ENCODE measurements around the gene TIMM23. TPM values are rescaled to one million over a fixed set of nuclear protein-coding genes. Genes with fewer than 3 reads are reported as not detected.
"Not testable (repeated sequence)": the region's sequence is repeated elsewhere in the genome, so short reads cannot be mapped to it uniquely, and the experiment has no call there.

TIMM23 gene
- total RNA-seq, 1 experiment from 2014 or later: 85.2 TPM

GRCh38 chr10:45954367-45954766, 17.9 kb upstream of the TIMM23 start:
- H3K4me3 Mint-ChIP-seq (ENCODE audit: unreplicated experiment); H3K4me1 Mint-ChIP-seq (ENCODE audit: insufficient read depth, unreplicated experiment); BruUV-seq (replicated peaks); H3K27ac Mint-ChIP-seq (ENCODE audit: low read depth, unreplicated experiment); H3K9me3 Mint-ChIP-seq (ENCODE audit: unreplicated experiment); intact Hi-C loops (cut with micrococcal nuclease); H3K27me3 Mint-ChIP-seq (ENCODE audit: insufficient read depth, unreplicated experiment); POLR2A ChIA-PET; CTCF ChIA-PET; DNase-seq (ENCODE audit: unreplicated experiment): not testable (repeated sequence)
- peaks cover 14% of the 10 kb centered on the region for H3K36me3 Mint-ChIP-seq (ENCODE audit: insufficient read depth, unreplicated experiment)

DNA sequence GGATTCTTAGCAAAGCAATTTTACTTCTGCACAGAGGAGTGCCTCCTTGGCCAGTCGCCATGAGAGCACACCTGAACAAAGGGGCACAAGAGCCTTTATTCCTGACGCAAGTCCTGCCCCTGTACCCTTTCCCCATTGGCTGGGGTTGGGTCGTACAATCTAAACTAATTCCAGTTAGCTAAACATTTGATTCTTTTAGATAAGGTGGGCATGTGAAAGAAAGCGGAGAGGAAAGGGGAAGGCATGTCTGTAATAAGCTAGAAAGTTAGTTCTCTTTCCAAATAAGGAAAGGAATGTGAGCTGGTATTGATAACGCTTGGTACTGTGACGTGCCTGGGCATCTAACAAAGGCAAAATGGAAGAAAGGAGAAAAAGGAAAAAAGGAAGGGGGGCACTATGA, 15.7 kb upstream of the TIMM23 start:
- H3K36me3 Mint-ChIP-seq (ENCODE audit: insufficient read depth, unreplicated experiment): peaks cover 14% of the 10 kb centered on the region
- H3K27me3 Mint-ChIP-seq (ENCODE audit: insufficient read depth, unreplicated experiment); POLR2A ChIA-PET; H3K4me3 Mint-ChIP-seq (ENCODE audit: unreplicated experiment); intact Hi-C loops (cut with micrococcal nuclease); BruUV-seq (replicated peaks); DNase-seq (ENCODE audit: unreplicated experiment); H3K4me1 Mint-ChIP-seq (ENCODE audit: insufficient read depth, unreplicated experiment); H3K27ac Mint-ChIP-seq (ENCODE audit: low read depth, unreplicated experiment); CTCF ChIA-PET; H3K9me3 Mint-ChIP-seq (ENCODE audit: unreplicated experiment): not testable (repeated sequence)

DNA sequence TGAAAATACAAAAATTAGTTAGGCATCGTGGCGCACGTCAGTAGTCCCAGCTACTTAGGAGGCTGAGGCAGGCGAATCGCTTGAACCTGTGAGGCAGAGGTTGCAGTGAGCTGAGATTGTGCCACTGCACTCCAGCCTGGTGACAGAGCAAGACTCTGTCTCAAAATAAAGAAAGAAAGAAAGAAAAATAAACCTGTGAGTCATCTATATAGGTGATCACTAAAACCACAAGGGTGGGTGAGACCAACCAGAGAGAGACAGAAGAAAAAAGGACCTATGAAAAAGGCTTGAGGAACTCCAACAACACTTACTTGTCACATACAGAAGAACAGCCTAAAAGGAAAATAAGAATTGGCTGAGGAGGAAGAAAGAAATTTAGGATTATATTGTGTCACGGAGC, 14.4 kb upstream of the TIMM23 start:
- H3K4me1 Mint-ChIP-seq (ENCODE audit: insufficient read depth, unreplicated experiment); H3K9me3 Mint-ChIP-seq (ENCODE audit: unreplicated experiment); DNase-seq (ENCODE audit: unreplicated experiment); H3K27ac Mint-ChIP-seq (ENCODE audit: low read depth, unreplicated experiment); CTCF ChIA-PET; BruUV-seq (replicated peaks); H3K4me3 Mint-ChIP-seq (ENCODE audit: unreplicated experiment); H3K27me3 Mint-ChIP-seq (ENCODE audit: insufficient read depth, unreplicated experiment); POLR2A ChIA-PET; intact Hi-C loops (cut with micrococcal nuclease): not testable (repeated sequence)
- peaks cover 21% of the 10 kb centered on the region for H3K36me3 Mint-ChIP-seq (ENCODE audit: insufficient read depth, unreplicated experiment)

GRCh38 chr10:45962686-45963452, 9.4 kb upstream of the TIMM23 start:
- TSS peak; percentile 68 for BruUV-seq (replicated peaks)
- peaks cover 19% of the 10 kb centered on the region for H3K36me3 Mint-ChIP-seq (ENCODE audit: insufficient read depth, unreplicated experiment)
- not testable (repeated sequence) for H3K27ac Mint-ChIP-seq (ENCODE audit: low read depth, unreplicated experiment)

GRCh38 chr10:45971019-45971418, 1.3 kb upstream of the TIMM23 start:
- POLR2A ChIA-PET: interaction anchor here (2.4 kb wide), 1 partner anchor 58 kb away, joined by 16 read pairs; the partner anchor contains the start of gene NCOA4
- H3K27ac Mint-ChIP-seq (ENCODE audit: low read depth, unreplicated experiment): peak overlapping the region; percentile 96
- H3K9me3 Mint-ChIP-seq (ENCODE audit: unreplicated experiment); DNase-seq (ENCODE audit: unreplicated experiment); intact Hi-C loops (cut with micrococcal nuclease); H3K27me3 Mint-ChIP-seq (ENCODE audit: insufficient read depth, unreplicated experiment); H3K36me3 Mint-ChIP-seq (ENCODE audit: insufficient read depth, unreplicated experiment); CTCF ChIA-PET; BruUV-seq (replicated peaks): not testable (repeated sequence)
- H3K4me3 Mint-ChIP-seq (ENCODE audit: unreplicated experiment): peak overlapping the region; percentile 97
- H3K4me1 Mint-ChIP-seq (ENCODE audit: insufficient read depth, unreplicated experiment): peaks cover 29% of the 10 kb centered on the region

More at GRCh38 chr10:45962686-45963452, 9.4 kb upstream of the TIMM23 start:
- H3K9me3 Mint-ChIP-seq (ENCODE audit: unreplicated experiment); DNase-seq (ENCODE audit: unreplicated experiment); POLR2A ChIA-PET; CTCF ChIA-PET; H3K27me3 Mint-ChIP-seq (ENCODE audit: insufficient read depth, unreplicated experiment); H3K4me3 Mint-ChIP-seq (ENCODE audit: unreplicated experiment); H3K4me1 Mint-ChIP-seq (ENCODE audit: insufficient read depth, unreplicated experiment); intact Hi-C loops (cut with micrococcal nuclease): not testable (repeated sequence)

GRCh38 chr10:45971742-45972105, 565 bp upstream of the TIMM23 start:
- peak overlapping the region; percentile 96 for H3K27ac Mint-ChIP-seq (ENCODE audit: low read depth, unreplicated experiment)
- peak overlapping the region; percentile 97 for H3K4me3 Mint-ChIP-seq (ENCODE audit: unreplicated experiment)
- H3K36me3 Mint-ChIP-seq (ENCODE audit: insufficient read depth, unreplicated experiment); intact Hi-C loops (cut with micrococcal nuclease); DNase-seq (ENCODE audit: unreplicated experiment); BruUV-seq (replicated peaks); H3K9me3 Mint-ChIP-seq (ENCODE audit: unreplicated experiment); CTCF ChIA-PET; H3K27me3 Mint-ChIP-seq (ENCODE audit: insufficient read depth, unreplicated experiment): not testable (repeated sequence)
- POLR2A ChIA-PET: interaction anchor here (0.7 to 2.4 kb wide), 4 partner anchors 15 to 57 kb away, joined by 3 to 16 read pairs (median 4); partner anchors contain the start of gene NCOA4
- peaks cover 24% of the 10 kb centered on the region for H3K4me1 Mint-ChIP-seq (ENCODE audit: insufficient read depth, unreplicated experiment)

GRCh38 chr10:45972813-45973169, 502 bp downstream of the TIMM23 start:
- TSS peak; percentile 66 for BruUV-seq (replicated peaks)
- H3K9me3 Mint-ChIP-seq (ENCODE audit: unreplicated experiment); DNase-seq (ENCODE audit: unreplicated experiment); intact Hi-C loops (cut with micrococcal nuclease); H3K27me3 Mint-ChIP-seq (ENCODE audit: insufficient read depth, unreplicated experiment); H3K36me3 Mint-ChIP-seq (ENCODE audit: insufficient read depth, unreplicated experiment): not testable (repeated sequence)
- ChIA-PET POLR2A (interaction anchor here (1.0 to 2.4 kb wide), 5 partner anchors 14 to 56 kb away, joined by 3 to 16 read pairs (median 3); partner anchors contain the start of gene NCOA4), CTCF (interaction anchor here (0.7 to 1.8 kb wide), 3 partner anchors 49 to 525 kb away, joined by 4 read pairs; no protein-coding TSS in a partner anchor)
- H3K4me3 Mint-ChIP-seq (ENCODE audit: unreplicated experiment): peak overlapping the region; percentile 97
- H3K27ac Mint-ChIP-seq (ENCODE audit: low read depth, unreplicated experiment): peak overlapping the region; percentile 96
- H3K4me1 Mint-ChIP-seq (ENCODE audit: insufficient read depth, unreplicated experiment): peaks cover 22% of the 10 kb centered on the region

GRCh38 chr10:45974041-45974440, 1.8 kb downstream of the TIMM23 start:
- H3K27me3 Mint-ChIP-seq (ENCODE audit: insufficient read depth, unreplicated experiment); BruUV-seq (replicated peaks); H3K9me3 Mint-ChIP-seq (ENCODE audit: unreplicated experiment); POLR2A ChIA-PET; intact Hi-C loops (cut with micrococcal nuclease); DNase-seq (ENCODE audit: unreplicated experiment): not testable (repeated sequence)
- Mint-ChIP-seq H3K4me1 (ENCODE audit: insufficient read depth, unreplicated experiment) (peaks cover 22% of the 10 kb centered on the region), H3K27ac (ENCODE audit: low read depth, unreplicated experiment) (peak overlapping the region; percentile 96), H3K36me3 (ENCODE audit: insufficient read depth, unreplicated experiment) (peaks cover 13% of the 10 kb centered on the region), H3K4me3 (ENCODE audit: unreplicated experiment) (peak overlapping the region; percentile 97)
- CTCF ChIA-PET: interaction anchor here (0.6 to 1.8 kb wide), 2 partner anchors 42 to 47 kb away, joined by 3 to 4 read pairs; no protein-coding TSS in a partner anchor

GRCh38 chr10:45978554-45978953, 6.3 kb downstream of the TIMM23 start:
- POLR2A ChIA-PET; H3K4me3 Mint-ChIP-seq (ENCODE audit: unreplicated experiment): not testable (repeated sequence)

More at GRCh38 chr10:45978554-45978953, 6.3 kb downstream of the TIMM23 start:
- H3K4me1 Mint-ChIP-seq (ENCODE audit: insufficient read depth, unreplicated experiment); H3K27me3 Mint-ChIP-seq (ENCODE audit: insufficient read depth, unreplicated experiment); intact Hi-C loops (cut with micrococcal nuclease); BruUV-seq (replicated peaks); DNase-seq (ENCODE audit: unreplicated experiment); H3K27ac Mint-ChIP-seq (ENCODE audit: low read depth, unreplicated experiment); H3K9me3 Mint-ChIP-seq (ENCODE audit: unreplicated experiment): not testable (repeated sequence)
- peaks cover 18% of the 10 kb centered on the region for H3K36me3 Mint-ChIP-seq (ENCODE audit: insufficient read depth, unreplicated experiment)
- CTCF ChIA-PET: interaction anchor here (0.7 kb wide), 1 partner anchor 8 kb away, joined by 3 read pairs; no protein-coding TSS in a partner anchor
